ENCODE results near the gene SYTL3. TPM values are rescaled to one million over a fixed set of nuclear protein-coding genes. Genes with fewer than 3 reads are reported as not detected.

SYTL3 gene
- total and polyA plus RNA-seq, 2 of the 8 experiments (the other 6 are each of a cell fraction or from before 2014, with no cell fraction given), result 0.27 to 0.99 TPM

GRCh38 chr6:158799051-158799792, 149.4 kb downstream of the SYTL3 start (continued):
- no peak for TF ChIP-seq KDM4A (IDR thresholded peaks at IDR 0.05; ENCODE audit: low read depth, low read length, severe bottlenecking)
- no peak for TF ChIP-seq SP4 (IDR thresholded peaks at IDR 0.05; ENCODE audit: low read length)
- TF ChIP-seq E2F6 (IDR thresholded peaks at IDR 0.05), result no peak
